COLO829 (cell line): Measurements from ENCODE around the gene LHFPL2.

Experiments
- DNase-seq: peaks from one replicate; pipeline ENCODE4 v3.0.0; 2012; ENCODE audit warnings: low spot score

Gene LHFPL2

DNA sequence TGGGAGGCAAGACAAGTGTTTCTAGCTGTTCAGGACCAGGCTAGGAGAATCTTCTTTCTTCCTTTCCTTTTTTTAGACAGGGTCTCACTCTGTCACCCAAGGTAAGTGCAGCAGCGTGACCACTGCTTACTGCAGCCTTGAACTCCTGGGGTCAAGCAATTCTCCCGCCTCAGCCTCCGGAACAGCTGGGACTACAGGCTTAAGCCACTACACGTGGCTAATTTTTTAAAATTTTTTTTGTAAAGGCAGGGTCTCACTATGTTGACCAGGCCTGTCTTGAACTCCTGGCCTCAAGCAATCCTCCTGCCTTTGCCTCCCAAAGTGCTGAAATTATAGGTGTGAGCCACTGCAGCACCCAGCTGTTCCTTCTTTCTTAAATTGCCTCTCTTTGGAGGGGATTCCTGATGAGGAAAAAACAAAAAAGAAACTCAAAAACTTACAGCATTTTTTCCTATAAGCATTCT lies 53.1 kb downstream of the LHFPL2 start:
- DNase-seq = no peak

DNA sequence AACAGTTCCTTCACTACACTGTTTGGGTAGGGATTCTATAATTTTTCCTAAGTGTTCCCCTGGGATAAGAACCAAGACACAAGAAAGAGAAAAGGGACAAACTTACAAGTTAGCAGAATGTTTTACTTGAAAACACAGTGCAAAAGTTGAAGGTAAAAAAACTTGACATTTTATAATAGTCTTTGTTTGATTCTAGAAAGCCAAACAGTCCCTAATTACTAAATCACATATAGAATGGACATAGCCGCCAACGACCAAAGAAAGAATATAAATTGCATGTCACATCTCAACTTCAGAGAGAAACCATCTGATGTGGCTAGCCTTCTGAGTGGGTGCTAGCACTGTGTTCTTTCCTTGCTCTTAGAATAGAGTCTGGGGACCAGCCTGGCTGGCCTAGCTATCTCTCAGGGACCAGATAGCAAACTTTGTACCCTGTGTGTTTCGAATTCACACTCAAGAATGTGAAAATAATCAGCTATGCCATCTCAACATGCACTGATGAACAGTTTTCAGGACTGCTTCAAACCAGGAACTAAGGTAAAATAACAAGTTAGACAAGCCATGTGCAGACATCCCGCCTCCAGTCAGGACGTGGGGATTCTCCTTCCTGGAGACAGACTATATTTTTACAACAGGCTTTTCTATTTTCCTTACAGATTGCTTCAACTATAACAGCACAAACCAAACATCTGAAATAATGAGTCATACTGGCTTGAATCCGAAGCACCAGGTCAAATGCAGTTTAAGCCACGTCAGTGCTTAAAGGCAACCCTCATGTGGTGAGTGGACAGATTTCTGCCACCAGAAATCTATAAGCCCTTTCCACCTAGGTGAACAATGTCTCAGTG lies 53.7 kb downstream of the LHFPL2 start:
- peak; percentile 81 for DNase-seq

DNA sequence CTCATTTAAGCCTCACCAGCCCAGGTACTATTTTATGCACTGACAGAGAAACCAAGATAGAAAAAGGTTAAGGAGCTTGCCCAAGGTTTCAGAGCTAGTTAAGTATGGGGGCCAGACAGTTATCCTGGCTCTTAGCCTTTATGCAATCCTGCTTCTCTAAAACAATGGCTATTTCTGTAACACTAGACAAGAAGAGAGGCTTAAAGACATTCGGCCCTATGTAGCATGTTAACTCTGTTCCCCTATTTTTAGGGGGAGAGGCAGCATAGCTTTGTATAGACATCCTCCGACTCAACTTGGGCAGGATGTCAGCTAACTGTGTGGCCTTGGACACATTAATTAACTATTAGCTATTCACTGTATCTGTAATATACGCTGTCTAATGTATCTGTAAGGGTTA lies 54.6 kb downstream of the LHFPL2 start:
- DNase-seq = no peak

DNA sequence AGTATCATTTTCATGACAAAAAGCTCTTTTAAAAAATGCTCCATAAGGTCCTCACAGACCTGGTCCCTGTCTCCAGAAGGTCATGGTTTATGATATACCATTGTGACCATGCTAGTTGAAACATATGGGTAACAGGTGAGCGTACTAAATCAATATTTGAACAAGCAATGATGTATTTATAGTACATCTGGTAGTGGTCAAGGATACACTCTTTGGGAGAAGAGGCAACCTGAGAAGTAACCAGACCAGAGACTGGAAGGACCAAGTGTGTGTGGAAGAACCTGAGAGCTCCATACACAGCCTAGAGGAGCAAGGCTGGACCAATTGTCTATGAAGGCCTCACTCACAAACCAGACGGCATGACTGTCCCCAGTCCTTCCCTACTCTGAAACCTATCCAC lies 55.1 kb downstream of the LHFPL2 start:
- no peak for DNase-seq

DNA sequence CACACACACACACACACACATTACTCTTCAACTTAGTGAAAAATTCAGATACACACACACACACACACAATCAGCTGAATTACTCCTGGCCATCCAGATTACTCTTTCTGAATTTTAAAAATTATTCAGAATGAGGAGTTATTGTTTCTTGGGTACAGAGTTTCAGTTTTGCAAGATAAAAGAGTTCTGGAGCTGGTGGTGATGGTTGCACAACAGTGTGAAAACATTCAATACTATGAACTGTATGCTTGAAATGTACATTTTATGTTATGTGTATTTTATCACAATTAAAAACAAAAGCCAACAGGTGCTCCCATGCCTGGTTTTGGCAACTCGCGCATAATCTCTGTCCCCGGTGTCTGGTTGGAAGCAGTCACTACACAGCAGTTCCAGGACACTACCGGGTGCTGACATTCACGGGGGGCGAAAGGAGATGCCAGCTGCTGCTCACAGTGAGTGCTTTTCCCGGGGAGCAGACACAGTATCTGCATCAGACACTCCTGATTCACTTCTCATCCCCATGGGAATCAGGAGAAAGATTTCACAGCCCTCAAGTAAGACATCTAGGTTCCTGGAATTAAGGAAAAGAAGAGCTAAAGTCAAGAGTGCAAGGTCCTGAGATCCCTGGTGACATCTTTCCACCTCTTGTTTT lies 55.7 kb downstream of the LHFPL2 start:
- DNase-seq = no peak

DNA sequence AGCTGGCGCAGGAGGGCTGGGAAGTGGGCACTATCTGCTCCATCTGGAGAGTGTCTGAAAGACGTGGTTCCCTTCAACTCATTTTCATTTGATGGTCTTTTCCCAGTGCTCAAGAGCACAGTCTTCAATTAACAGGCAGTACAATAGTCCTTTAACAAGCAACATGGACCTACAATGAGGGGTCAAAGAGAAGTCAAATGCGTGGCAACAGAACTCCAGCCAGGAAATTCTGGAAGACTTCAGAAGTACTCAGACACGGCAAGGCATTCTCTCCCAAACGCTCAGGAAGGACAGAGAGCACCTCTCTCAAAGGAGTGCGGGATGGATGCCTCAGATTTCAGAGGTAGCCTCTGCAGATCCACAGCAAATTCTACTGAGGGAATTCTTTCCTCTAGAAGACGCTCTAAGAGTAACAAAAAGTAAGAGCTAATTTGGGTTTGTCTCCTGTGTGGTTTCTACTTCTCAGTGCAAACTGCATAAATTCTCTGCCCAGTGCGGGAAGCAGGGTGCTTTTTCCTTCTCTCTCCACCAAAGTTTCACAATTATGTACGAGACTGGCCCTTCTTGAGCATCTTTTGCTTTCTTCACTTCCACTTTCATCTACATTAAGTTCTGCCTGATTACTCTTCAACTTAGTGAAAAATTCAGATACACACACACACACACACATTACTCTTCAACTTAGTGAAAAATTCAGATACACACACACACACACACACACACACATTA lies 56.4 kb downstream of the LHFPL2 start:
- DNase-seq = peak; percentile 68

DNA sequence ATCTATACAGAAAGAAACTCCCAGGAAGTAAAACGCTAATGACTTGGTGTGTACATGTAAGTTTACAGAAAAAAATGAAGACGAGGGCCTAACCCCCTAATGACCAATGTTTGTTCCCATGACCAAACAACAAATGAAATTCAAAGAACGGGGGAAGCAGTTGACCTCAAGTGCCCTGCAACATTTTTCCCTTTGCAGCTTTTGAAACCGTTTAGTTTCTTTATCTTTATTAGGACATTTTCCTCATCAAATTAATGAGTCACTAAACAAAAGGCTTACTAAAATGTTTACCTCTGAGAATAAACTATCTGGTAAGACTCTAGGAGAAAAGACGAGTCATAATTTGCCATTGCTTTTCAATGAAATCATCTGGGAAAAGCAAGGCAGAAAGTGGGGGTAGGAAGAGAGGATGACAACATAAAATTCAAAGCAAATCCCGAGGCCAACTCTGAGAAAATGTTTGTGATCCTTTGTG lies 57.4 kb downstream of the LHFPL2 start:
- peak; percentile 24 for DNase-seq

DNA sequence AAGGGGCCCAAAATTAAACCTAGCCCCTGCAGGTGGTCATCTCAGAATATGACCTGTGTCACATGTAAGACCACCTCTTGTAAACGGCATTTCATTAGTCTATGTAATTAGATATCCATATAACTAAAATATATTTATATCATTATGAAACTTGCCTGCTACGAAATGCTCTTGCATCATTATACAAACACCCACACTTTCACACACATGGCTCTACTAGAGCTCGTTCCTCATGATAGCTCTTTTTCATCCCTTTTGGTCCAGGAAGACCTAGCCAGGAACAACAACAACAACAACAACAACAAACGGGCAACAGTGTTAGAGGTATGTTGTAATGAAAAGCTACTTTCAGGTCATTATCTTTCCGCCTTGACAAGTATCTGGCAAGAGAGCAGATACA lies 58.6 kb downstream of the LHFPL2 start:
- DNase-seq = no peak

DNA sequence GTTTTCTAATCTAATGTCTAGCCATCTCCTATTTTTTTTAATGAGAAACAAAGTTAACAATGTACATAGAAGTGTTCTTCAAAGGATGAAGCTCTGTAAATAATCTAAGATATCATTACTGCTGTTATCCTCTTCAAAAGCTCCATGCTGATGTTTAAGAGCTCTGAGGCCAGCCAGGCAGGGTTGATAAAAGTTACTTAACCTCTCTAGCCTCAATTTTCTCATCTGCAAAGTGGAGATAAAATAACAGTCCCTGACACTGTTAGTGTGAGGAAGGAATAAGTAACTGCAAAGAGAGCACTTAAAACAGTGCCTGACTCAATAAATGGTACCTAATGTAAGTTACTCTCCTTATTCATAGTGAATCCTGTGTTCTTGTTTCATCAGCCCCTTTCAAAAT lies 60.1 kb downstream of the LHFPL2 start:
- no peak for DNase-seq

DNA sequence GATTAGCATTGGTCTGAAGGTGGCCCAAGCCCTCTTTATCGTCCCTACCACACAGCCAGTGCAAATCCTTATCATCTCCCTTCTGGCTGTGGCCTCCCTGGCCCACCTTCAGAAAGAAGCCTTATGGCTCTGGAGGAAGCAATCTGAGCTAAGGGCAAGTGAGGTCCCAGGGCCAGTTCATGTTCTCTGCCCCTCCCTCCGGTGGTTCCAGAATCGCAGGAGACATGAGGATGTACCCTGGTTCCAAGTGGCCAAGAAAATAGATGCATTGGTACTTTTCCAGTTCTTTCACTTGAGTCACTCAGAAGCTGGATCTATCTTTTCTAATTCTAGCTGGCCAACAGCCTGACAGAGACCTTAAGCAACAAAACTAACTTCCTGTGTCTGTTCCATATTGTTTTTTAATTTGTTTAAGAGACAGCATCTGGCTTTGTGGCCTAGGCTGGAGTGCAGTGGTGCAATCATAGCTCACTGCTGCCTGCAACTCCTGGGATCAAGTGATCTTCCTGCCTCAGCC lies 60.7 kb downstream of the LHFPL2 start:
- DNase-seq = no peak

DNA sequence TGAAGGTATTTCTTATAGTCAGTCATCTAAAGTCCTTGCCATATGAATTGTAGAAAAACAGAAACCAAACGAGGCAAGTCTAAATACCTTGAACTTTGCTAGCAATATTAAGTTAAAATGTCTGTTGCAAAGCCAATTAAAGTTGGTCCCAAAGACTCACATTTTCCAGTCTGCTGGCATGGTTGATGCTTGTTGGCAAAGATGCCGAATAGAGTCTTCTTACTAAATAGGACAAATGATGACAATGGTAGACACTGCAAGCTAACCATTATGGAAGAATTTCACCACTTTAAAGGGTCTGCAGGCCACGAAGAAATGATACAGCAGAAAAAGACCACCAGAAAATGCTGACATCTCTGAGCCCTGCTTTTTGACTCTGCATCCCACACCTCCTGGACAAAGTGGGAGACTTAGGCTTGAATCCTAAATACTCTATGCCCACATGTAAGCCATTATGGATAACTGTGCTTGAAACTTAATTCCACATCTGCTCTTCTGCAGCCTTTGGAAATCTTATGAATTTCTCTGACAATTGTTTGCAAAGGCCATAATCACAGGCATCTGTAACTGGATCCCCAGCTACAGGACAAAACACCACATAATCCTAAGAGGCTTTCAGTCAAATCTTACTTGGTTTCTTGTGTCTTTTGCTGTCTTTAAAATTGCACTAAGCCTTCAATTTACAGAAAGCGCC lies 61.3 kb downstream of the LHFPL2 start:
- no peak for DNase-seq

DNA sequence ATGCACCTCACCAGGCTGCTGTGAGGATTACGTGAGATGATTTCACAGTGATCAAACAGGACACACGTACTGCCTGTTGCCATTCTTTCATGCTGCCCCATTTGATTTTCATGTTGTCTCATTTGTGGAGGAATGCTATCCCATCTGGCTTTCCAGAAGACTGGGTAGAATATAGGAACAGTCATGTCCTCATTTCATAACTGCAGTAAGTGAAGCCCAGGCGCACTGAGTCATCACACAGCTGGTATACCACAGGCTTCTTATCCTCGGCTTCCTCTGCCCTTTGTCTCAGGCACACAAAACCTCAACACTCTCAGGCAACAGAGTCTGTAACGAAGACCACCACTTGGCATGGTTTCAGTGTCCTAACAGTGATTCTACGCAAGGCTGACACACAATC lies 62.3 kb downstream of the LHFPL2 start:
- DNase-seq = peak; percentile 24

DNA sequence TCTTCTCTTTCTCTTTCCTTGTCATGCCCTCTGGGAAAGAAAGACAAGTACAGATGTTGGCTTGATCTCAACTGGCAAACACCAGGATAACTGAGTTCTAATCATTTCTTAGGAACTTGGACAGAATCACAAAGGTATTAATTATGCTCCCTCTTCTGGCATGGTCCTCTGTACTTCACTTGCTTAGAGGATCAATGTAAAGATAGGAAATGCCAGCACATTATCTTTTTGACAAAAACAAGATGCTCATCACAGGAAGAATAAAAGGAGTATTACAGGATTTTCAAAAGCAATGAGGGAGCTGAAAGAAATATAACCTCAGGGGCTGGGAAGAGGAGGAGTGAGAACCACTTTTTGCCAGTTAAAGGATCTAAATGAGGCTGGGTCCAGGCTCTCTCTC lies 70.6 kb downstream of the LHFPL2 start:
- DNase-seq = no peak

DNA sequence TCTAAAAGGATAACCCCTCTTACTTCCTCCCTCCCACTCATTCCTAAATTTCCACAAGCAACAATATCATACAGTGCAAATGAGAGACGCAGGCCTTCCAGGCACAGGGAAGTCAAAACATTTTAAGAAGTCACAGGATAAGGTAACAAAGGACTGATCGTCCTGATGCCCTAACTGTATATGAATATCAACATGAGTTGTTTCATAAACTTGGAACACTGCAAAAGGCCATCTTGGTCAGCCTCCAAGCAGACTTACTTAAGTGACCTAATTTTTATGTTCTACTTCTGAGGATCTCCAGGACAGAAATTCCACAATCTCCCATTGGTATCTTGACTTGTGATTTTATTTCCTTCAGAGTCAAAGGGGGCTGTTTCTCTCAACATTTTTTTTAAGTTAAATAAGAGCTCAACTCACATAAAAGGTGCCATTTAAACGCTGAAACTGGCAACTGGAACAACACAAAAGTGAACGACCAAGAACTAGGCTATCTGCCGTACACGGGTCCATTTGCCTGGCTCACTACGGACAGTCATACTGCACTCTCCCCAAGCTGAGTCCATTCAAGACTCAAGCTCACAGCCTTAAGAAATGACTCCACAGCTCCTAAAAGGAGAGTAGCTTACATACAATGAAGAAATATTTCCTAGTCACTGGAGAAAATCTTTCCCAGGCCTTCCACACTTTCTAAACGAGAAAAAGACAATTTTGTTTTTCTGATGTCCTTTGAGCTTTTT lies 71.3 kb downstream of the LHFPL2 start:
- DNase-seq = no peak

DNA sequence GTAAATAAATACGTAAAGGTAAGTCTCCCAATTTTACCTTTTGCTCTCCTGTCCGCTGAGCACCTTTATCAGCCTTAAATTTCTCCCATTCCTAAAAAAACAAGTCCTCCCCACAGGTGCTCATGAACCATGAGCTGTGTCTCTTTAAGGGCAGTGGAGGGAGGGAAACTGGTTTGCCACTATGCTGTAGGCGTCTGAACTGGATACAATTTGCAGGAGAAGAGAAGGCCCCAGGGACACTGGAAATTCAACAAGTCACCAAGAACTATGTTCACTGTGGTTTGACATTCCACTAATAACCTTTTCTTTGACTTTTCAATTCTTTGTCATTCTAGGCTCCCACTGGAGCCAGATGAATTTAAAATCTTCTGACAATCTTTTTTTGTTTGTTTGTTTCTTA lies 72.2 kb downstream of the LHFPL2 start:
- no peak for DNase-seq

DNA sequence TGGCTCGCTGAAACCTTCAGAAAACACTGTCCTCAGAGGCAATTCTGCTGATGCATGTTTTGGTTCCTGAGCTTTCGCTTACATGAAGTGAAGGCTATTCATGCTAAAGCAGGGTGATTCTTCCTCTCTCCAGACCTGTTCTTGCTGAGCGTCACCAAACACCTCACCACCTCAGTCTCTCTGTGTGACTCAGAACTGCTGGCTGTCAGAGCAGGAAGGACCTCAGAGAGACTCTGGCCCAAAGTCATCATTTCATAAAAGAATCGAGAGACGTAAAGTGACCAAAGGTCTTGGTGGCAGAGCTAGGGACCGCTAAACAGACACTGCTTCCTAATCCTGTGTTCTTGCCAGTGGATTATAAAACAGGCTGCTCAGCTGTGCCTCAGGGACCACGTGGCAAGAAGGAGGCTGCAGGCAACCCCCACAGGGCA lies 73.8 kb downstream of the LHFPL2 start:
- DNase-seq = no peak

DNA sequence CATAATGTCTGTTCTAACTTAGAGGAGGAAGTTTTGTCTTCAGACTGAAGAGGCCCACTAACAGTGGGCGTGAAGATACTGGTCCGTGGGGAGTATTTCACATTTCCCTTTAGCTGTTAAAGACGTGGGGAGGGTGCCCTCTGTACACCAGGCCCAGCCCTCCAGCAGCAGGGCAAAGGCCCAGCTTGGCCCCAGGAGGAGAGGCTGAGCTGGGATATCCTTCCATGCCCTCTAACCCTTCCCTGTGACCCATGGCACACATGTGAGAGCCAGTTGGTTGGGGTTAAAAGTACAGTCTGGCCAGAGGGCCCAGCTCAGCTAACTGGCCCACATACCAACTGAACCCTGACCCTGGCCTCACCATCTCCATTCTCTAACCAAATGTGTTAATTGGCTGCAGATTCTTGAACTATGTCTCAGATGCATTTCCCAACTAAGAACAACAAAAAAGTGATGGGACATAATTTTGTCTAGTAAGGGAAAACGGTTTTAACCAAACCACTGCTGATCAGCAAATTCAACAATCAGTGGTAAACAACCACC lies 74.4 kb downstream of the LHFPL2 start:
- no peak for DNase-seq

DNA sequence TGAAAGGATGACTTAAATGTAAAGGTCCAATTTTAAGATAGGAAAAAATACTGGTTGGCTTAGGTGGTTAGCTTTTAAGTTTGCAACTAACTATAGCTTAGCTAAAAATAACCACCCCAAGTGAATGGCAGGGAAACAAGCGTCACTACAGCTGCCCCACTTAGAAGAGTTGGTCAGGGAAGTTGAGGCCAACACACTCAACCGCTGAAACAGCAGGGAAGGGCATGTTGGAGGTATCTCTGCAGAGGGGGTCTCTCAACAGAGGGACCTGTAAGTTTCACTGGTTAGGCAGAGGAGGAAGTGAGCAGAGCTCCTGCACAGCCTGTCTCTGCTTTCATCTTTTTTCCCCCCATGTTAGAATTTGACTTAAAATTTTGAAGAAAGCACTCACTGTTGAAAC lies 75.3 kb downstream of the LHFPL2 start:
- DNase-seq = no peak

DNA sequence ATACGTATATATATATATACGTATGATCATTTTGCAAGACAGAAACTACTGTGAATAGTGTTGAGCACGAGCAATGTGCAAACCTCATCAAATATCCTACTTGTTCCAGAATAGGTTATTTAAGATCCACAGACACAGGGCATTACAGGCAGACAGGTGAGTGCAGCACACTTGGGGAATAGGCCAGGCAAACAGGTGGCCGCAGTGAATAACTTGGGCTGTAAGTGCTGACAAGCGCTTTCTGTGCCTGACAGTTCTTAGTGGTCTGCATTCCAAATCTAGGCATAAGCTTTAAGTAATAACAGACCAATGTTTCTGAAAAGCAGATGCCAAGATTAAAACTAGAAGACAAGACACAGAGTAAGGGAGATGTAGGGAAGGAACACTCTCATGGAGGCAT lies 77.9 kb downstream of the LHFPL2 start:
- no peak for DNase-seq

DNA sequence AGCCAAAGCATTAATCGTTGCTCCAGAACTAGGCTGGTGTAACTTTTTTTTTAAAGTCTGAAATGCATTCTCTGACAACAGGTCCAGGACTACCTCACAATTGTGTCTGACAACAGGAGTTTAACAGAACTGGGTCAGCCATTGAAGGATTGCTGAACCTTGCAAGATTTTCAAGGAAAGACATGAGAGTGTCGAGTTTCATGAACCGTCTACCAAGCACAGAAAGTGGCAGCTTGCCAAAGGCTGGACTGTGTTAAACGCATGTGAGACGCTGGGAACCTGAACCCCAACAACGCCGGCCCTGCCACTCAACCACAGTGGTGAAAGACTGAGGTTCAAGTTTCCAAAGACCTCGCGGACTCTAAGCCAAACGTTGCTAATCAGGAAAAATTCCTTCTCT lies 79.1 kb downstream of the LHFPL2 start:
- no peak for DNase-seq

DNA sequence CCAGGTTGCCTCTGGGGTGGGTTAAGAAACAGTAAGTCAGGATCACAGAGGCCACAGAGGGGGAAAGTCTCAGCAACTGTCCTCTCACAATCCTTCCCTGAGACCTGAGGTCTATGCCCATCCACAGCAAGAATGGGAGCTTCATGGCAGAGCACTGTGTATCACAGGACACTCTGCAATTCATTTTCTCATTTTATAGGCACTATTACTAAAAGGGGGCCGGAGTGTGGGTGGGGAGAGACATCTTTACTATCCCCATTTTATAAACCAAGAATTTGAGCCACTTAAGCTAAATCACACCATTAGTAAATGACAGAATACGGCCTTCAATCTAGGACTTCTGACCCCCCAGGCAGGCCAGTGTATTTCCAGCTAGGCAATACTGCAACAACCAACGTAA lies 79.9 kb downstream of the LHFPL2 start:
- no peak for DNase-seq
